Peyer's patch (tissue), 4 donors: Measurements from ENCODE around the gene SPATA3. TPM values are rescaled to one million over a fixed set of nuclear protein-coding genes. Genes with fewer than 3 reads are reported as not detected.

ENCODE experiments used
- DNase-seq, 3 donors: peaks; one replicate each; pipeline ENCODE4 v3.0.0-alpha.2; 2017 to 2019
- H3K27ac ChIP-seq, 4 donors: fragments of 200-600 bp; sonication (generic); one replicate each; pipeline ENCODE4 v1.5.1; 2016 to 2019
- H3K27me3 ChIP-seq, 2 donors: fragments of 200-600 bp; sonication (generic); one replicate each; pipeline ENCODE4 v1.5.1; 2019
- H3K36me3 ChIP-seq, 3 donors: fragments of 200-600 bp; sonication (generic); one replicate each; pipeline ENCODE4 v1.5.1; 2016 to 2019
- H3K4me1 ChIP-seq, 4 donors: fragments of 200-600 bp; sonication (generic); one replicate each; pipeline ENCODE4 v1.5.1; 2016 to 2019
- H3K4me3 ChIP-seq, 4 donors: fragments of 200-600 bp; sonication (generic); 1 replicate in 3 of 4; 2 replicates in 1 of 4; pipeline ENCODE4 v1.5.1; 2016 to 2019; ENCODE audit warnings: mild to moderate bottlenecking in 1 of 4
- H3K9me3 ChIP-seq, 4 donors: fragments of 200-600 bp; sonication (generic); one replicate each; pipeline ENCODE4 v1.5.1; 2016 to 2019; ENCODE audit warnings: mild to moderate bottlenecking in 1 of 4
- CTCF ChIP-seq, 6 experiments: fragments of 450-650 bp in 4 of 6; fragments of 200-600 bp in 2 of 6; sonication (generic) in 1 of 6; IDR thresholded peaks; one replicate each; pipeline ENCODE4 v1.5.1; 2017 to 2019; ENCODE audit warnings: antibody characterized with exemption in 6 of 6, mild to moderate bottlenecking in 3 of 6, moderate library complexity in 1 of 6
- POLR2A ChIP-seq, 2 donors: fragments of 450-650 bp; IDR thresholded peaks; one replicate each; pipeline ENCODE4 v1.5.1; 2017; ENCODE audit warnings: antibody characterized with exemption in 2 of 2, mild to moderate bottlenecking in 2 of 2, moderate library complexity in 2 of 2
- total RNA-seq, 4 donors: library from RNA; depleted of rRNA; stranded (reverse); fragments of >200 nt; gene quantifications; one replicate each; pipeline ENCODE4 v1.1.0, GENCODE V29; 2016

SPATA3 gene
- total RNA-seq, 4 donors from 2014 or later, result not detected

GRCh38 chr2:231008131-231008530 is 12.2 kb downstream of the SPATA3 start:
- H3K4me3 ChIP-seq, result no peak overlapping the region
- no peak overlapping the region for H3K27ac ChIP-seq
- no peaks in the 10 kb centered on the region for H3K4me1 ChIP-seq
- H3K36me3 ChIP-seq, result no peaks in the 10 kb centered on the region
- no peaks in the 10 kb centered on the region for H3K9me3 ChIP-seq
- no peaks in the 10 kb centered on the region for H3K27me3 ChIP-seq
- DNase-seq, result no peak
- TF ChIP-seq CTCF (IDR thresholded peaks at IDR 0.05), result no peak
- no peak for TF ChIP-seq POLR2A (IDR thresholded peaks at IDR 0.05)

GRCh38 chr2:231009236-231009919 is 13.5 kb downstream of the SPATA3 start:
- H3K4me3 ChIP-seq, result no peak overlapping the region
- TF ChIP-seq POLR2A (IDR thresholded peaks at IDR 0.05) (no peak), CTCF (IDR thresholded peaks at IDR 0.05) (no peak)
- no peaks in the 10 kb centered on the region for H3K27me3 ChIP-seq
- no peaks in the 10 kb centered on the region for H3K4me1 ChIP-seq
- no peaks in the 10 kb centered on the region for H3K36me3 ChIP-seq
- H3K9me3 ChIP-seq, result no peaks in the 10 kb centered on the region
- no peak for DNase-seq
- H3K27ac ChIP-seq, result no peak overlapping the region

GRCh38 chr2:231010201-231010730 is 14.3 kb downstream of the SPATA3 start:
- Histone ChIP-seq H3K4me1 (no peaks in the 10 kb centered on the region), H3K4me3 (no peak overlapping the region), H3K9me3 (no peaks in the 10 kb centered on the region), H3K36me3 (no peaks in the 10 kb centered on the region), H3K27ac (no peak overlapping the region), H3K27me3 (no peaks in the 10 kb centered on the region)
- no peak for DNase-seq
- TF ChIP-seq POLR2A (IDR thresholded peaks at IDR 0.05) (no peak), CTCF (IDR thresholded peaks at IDR 0.05) (no peak)

- Histone ChIP-seq H3K4me3 (no peak overlapping the region), H3K36me3 (no peaks in the 10 kb centered on the region), H3K27ac (no peak overlapping the region), H3K4me1 (no peaks in the 10 kb centered on the region), H3K9me3 (no peaks in the 10 kb centered on the region), H3K27me3 (no peaks in the 10 kb centered on the region)
- TF ChIP-seq POLR2A (IDR thresholded peaks at IDR 0.05) (no peak), CTCF (IDR thresholded peaks at IDR 0.05) (no peak)
- no peak for DNase-seq
Measured at GRCh38 chr2:231011526-231011925, 15.6 kb downstream of the SPATA3 start.

GRCh38 chr2:231012463-231012862 is 16.5 kb downstream of the SPATA3 start:
- H3K27ac ChIP-seq, result no peak overlapping the region
- H3K27me3 ChIP-seq, result no peaks in the 10 kb centered on the region
- no peak overlapping the region for H3K4me3 ChIP-seq
- no peak for TF ChIP-seq POLR2A (IDR thresholded peaks at IDR 0.05)
- TF ChIP-seq CTCF (IDR thresholded peaks at IDR 0.05), result no peak
- H3K4me1 ChIP-seq, result no peaks in the 10 kb centered on the region
- H3K36me3 ChIP-seq, result no peaks in the 10 kb centered on the region
- no peaks in the 10 kb centered on the region for H3K9me3 ChIP-seq
- no peak for DNase-seq
